Central memory CD8-positive, alpha-beta T cell (primary cell): ENCODE measurements around the gene LRRC8D.

Experiments
- ATAC-seq: fragments of 150-1000 bp; cut with Tn5 transposase; replicated peaks from 2 replicates; pipeline ENCODE4 v1.10.0; 2022; ENCODE audit warnings: mild to moderate bottlenecking, moderate FRiP score, moderate number of reproducible peaks; ENCODE audit not compliant: poor library complexity, severe bottlenecking; ENCODE audit errors: extremely low read depth
- DNase-seq, 2 donors: peaks; one replicate each; pipeline ENCODE4 v3.0.0; 2021; ENCODE audit warnings: low spot score in 2 of 2
- H3K27ac Mint-ChIP-seq: one replicate; pipeline ENCODE4 v1.8.0; 2022; ENCODE audit warnings: low read depth, mild to moderate bottlenecking, moderate library complexity, mixed read lengths
- H3K27me3 Mint-ChIP-seq: one replicate; pipeline ENCODE4 v1.8.0; 2022; ENCODE audit warnings: mixed read lengths
- H3K36me3 Mint-ChIP-seq: one replicate; pipeline ENCODE4 v1.8.0; 2022; ENCODE audit warnings: mild to moderate bottlenecking, moderate library complexity, mixed read lengths; ENCODE audit not compliant: insufficient read depth
- H3K4me1 Mint-ChIP-seq: one replicate; pipeline ENCODE4 v1.8.0; 2022; ENCODE audit warnings: mixed read lengths
- H3K4me3 Mint-ChIP-seq: one replicate; pipeline ENCODE4 v1.8.0; 2022; ENCODE audit warnings: mild to moderate bottlenecking, moderate library complexity, mixed read lengths
- H3K9me3 Mint-ChIP-seq: one replicate; pipeline ENCODE4 v1.8.0; 2022; ENCODE audit warnings: mixed read lengths

Gene LRRC8D

GRCh38 chr1:89941110-89941766 is 120.4 kb downstream of the LRRC8D start:
- Mint-ChIP-seq H3K27ac (no peak overlapping the region), H3K36me3 (no peaks in the 10 kb centered on the region), H3K4me3 (no peak overlapping the region), H3K27me3 (no peaks in the 10 kb centered on the region), H3K4me1 (no peaks in the 10 kb centered on the region), H3K9me3 (no peaks in the 10 kb centered on the region)
- ATAC-seq (peak; percentile 28), DNase-seq (no peak)

DNA sequence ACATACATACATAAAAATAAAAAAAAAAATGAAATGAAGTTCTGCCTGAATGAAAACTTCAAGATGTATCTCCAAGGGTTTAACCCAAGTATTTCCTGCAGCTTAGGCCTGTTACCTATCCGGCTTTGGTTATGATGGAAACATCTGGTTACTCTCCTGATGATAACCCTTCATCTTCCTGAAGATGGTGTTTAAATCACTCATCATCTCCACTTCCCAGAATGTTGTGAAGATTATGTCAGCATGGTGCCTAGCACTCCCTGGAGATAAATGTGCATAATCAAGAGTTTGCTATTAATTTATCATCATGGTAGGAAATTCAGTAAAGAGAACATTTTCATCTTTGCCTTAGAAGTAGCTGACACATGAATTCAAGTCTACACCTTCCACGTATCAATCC is 121.2 kb downstream of the LRRC8D start:
- no peak overlapping the region for H3K27ac Mint-ChIP-seq
- no peaks in the 10 kb centered on the region for H3K9me3 Mint-ChIP-seq
- ATAC-seq (no peak), DNase-seq (no peak)
- H3K4me3 Mint-ChIP-seq, result no peak overlapping the region
- H3K4me1 Mint-ChIP-seq, result no peaks in the 10 kb centered on the region
- H3K36me3 Mint-ChIP-seq, result no peaks in the 10 kb centered on the region
- H3K27me3 Mint-ChIP-seq, result no peaks in the 10 kb centered on the region

DNA sequence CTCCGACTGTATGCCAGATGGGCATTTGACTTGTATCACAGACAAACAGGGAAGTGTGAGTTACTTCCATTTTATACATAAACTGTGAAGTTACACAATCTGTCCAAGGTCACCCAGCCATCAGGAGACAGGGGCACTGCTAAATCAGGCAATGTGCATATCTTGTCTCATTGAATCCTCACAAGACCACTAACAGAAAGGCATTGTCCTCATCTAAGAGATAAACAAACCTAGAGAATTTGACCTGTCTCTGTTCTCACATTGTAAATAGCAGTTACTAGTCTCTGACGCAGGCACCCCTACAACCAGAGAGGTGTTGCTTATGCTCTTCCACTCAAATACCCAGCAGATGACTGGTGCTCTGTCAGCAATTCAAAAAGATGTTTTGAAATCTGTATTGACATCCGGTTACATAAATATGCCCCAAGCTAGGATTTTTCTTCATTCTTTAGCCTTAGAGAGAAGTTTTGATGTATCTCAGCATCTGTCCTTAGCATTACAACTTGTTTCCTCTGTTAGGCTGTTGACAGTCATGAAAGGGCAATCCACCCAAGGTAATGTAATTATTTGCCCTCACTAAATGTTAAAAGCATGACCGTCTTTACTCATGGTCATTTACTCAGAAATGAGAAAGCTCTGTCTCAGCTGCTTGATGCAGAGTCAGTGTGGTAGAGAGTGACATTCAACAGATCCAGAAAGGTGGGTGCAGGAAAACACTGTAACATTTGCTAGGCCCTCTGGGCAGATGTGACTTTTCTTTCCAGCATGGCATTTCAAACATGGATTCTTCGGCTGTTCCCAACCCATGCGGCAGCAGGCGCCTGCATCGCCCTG is 122.2 kb downstream of the LRRC8D start:
- no peaks in the 10 kb centered on the region for H3K27me3 Mint-ChIP-seq
- no peaks in the 10 kb centered on the region for H3K36me3 Mint-ChIP-seq
- no peaks in the 10 kb centered on the region for H3K4me1 Mint-ChIP-seq
- no peak overlapping the region for H3K4me3 Mint-ChIP-seq
- H3K9me3 Mint-ChIP-seq, result no peaks in the 10 kb centered on the region
- ATAC-seq (no peak), DNase-seq (no peak)
- no peak overlapping the region for H3K27ac Mint-ChIP-seq

DNA sequence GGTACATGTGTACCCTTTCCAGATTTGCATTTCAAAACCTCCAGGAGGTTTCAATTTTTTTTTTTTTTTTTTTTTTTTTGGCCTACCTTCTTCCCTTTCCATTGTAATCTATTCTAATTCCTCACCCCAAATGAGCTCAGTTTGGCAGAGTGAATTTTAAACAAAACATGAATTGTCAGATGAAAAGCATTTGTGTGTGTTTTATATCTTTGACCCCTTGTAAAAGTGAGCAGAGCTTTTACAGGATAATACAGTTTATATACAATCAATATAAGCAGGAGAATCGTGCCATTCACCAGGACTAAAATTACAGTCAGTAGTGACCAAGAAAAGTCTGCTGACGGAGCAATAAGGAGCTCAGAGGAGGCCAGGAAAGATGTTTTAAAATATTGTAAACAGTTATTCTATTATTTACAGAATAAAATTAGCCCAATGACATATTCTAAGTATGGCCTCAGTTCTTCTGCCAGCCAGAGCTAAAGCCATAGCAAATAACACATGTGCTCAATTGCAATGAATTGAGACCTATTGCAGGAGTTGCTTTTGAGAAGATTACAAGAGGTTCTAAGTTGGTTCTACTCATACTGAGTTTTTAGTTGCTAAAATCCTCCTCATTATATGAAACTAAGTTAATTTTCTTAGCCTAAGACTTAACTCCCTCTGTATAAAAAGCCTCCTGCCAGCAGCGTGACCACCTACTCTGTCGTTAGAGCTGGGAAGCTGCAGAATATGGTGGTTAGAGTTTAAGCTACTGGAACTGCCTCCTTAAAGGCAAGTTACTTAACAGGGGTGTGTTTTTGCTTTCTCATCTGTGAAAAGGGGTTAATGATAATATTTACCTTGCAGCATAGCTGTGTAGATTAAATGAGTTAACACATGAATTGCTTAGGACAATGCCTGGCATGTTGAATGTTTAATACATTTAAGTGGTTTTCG is 123.3 kb downstream of the LRRC8D start:
- Mint-ChIP-seq H3K27me3 (no peaks in the 10 kb centered on the region), H3K9me3 (no peaks in the 10 kb centered on the region), H3K4me1 (no peaks in the 10 kb centered on the region), H3K4me3 (no peak overlapping the region), H3K27ac (no peak overlapping the region), H3K36me3 (no peaks in the 10 kb centered on the region)
- DNase-seq (no peak), ATAC-seq (no peak)

DNA sequence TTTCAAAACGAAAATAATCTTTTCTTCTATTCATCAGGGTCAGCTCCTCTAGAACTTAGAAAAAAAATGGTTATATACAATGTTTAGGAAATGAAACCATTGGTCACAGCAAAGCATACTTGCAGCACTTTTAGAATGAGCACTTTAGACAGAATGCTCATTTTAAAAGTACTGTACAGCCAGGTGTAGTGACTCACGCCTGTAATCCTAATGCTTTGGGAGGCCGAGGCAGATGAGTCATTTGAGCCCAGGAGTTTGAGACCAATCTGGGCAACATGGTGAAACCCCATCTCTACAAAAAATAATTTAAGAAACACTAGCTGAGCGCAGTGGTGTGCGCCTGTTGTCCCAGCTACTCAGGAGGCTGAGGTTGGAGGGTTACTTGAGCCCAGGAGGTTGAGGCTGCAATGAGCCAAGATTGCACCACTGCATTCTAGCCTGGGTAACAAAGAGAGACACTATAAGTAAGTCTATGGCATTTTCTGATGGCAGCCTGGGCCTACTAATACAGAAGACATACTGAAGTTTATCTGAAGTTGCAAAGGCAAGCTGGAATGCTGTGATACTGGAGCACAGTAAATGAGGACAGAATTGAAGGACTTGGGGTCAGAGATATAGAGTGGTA is 125.1 kb downstream of the LRRC8D start:
- Mint-ChIP-seq H3K27me3 (no peaks in the 10 kb centered on the region), H3K4me1 (no peaks in the 10 kb centered on the region), H3K36me3 (no peaks in the 10 kb centered on the region), H3K4me3 (no peak overlapping the region), H3K27ac (no peak overlapping the region), H3K9me3 (no peaks in the 10 kb centered on the region)
- no peak for DNase-seq
- no peak for ATAC-seq

GRCh38 chr1:89946532-89946931 is 125.7 kb downstream of the LRRC8D start:
- Mint-ChIP-seq H3K9me3 (no peaks in the 10 kb centered on the region), H3K27ac (no peak overlapping the region), H3K36me3 (no peaks in the 10 kb centered on the region), H3K4me3 (no peak overlapping the region), H3K27me3 (no peaks in the 10 kb centered on the region), H3K4me1 (no peaks in the 10 kb centered on the region)
- DNase-seq, result no peak
- no peak for ATAC-seq

- Mint-ChIP-seq H3K27ac (no peak overlapping the region), H3K27me3 (no peaks in the 10 kb centered on the region), H3K4me3 (no peak overlapping the region), H3K4me1 (no peaks in the 10 kb centered on the region), H3K9me3 (no peaks in the 10 kb centered on the region), H3K36me3 (no peaks in the 10 kb centered on the region)
- DNase-seq (no peak), ATAC-seq (no peak)
These were observed 128.0 kb downstream of the LRRC8D start for GRCh38 chr1:89948722-89949345.

DNA sequence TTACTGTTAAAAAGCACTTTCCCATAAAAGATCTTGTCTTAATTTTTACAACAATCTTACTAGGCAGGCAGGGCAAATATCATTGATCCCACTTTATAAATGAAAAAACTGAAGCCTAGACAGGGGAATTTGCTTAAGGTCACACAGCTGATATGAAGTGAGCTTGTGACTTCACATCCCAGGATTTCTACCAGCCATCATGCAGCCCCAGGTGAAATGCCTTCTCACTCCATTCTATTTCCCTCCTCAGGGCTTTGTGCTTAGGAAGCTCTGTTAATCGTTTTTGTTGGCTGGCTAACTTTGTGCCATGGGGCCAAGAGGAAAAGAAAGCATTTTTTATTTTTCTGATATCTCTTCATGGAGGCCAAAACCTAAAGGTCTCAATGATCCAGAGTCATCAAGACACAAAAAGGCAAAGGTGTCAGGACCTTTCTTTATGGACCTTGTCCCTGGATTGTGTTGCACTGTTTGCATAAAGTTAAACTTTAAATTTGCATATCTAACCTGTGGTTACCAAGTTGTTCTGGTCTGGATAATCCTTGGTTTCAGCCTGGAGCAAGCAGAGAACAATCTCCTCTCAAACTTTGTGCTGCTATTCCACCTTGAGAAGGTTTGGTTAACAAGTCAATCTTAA is 129.3 kb downstream of the LRRC8D start:
- H3K9me3 Mint-ChIP-seq, result no peaks in the 10 kb centered on the region
- H3K36me3 Mint-ChIP-seq, result no peaks in the 10 kb centered on the region
- ATAC-seq (no peak), DNase-seq (no peak)
- H3K27me3 Mint-ChIP-seq, result no peaks in the 10 kb centered on the region
- H3K27ac Mint-ChIP-seq, result no peak overlapping the region
- H3K4me3 Mint-ChIP-seq, result no peak overlapping the region
- no peaks in the 10 kb centered on the region for H3K4me1 Mint-ChIP-seq

GRCh38 chr1:89950703-89951102 is 129.9 kb downstream of the LRRC8D start:
- ATAC-seq (no peak), DNase-seq (no peak)
- H3K4me1 Mint-ChIP-seq, result no peaks in the 10 kb centered on the region
- no peaks in the 10 kb centered on the region for H3K27me3 Mint-ChIP-seq
- no peak overlapping the region for H3K27ac Mint-ChIP-seq
- no peak overlapping the region for H3K4me3 Mint-ChIP-seq
- H3K9me3 Mint-ChIP-seq, result no peaks in the 10 kb centered on the region
- H3K36me3 Mint-ChIP-seq, result no peaks in the 10 kb centered on the region

GRCh38 chr1:89951766-89952604 is 131.2 kb downstream of the LRRC8D start:
- Mint-ChIP-seq H3K4me1 (peaks cover 5% of the 10 kb centered on the region), H3K27ac (no peak overlapping the region), H3K9me3 (no peaks in the 10 kb centered on the region), H3K36me3 (no peaks in the 10 kb centered on the region), H3K4me3 (no peak overlapping the region), H3K27me3 (no peaks in the 10 kb centered on the region)
- DNase-seq (no peak), ATAC-seq (no peak)

DNA sequence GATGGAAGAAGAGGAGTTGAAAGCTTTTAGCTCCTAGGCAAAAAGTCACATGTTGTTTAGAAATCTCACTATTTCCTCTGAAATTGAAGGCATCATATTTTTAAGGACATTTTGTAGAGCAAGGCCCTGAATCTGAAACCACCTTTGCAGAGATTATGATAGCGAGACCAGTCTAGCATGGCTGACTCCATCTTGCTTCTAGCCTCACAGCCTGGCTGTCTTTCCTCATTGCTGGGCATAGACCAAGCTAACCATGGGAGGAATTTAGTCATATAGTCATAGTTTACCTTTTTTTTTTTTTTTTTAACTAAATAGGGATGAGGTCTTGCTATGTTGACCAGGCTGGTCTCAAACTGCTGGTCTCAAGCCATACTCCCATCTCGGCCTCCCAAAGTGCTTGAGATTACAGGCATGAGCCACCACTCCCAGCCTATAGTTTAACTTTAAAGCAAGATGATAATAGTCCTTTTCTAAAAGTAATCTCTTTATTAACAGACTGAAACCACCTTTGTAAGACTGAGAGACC is 131.8 kb downstream of the LRRC8D start:
- Mint-ChIP-seq H3K9me3 (no peaks in the 10 kb centered on the region), H3K27me3 (no peaks in the 10 kb centered on the region), H3K27ac (no peak overlapping the region), H3K36me3 (no peaks in the 10 kb centered on the region), H3K4me3 (no peak overlapping the region), H3K4me1 (peaks cover 10% of the 10 kb centered on the region)
- ATAC-seq, result no peak
- no peak for DNase-seq
